DMS 273 (cell line): Measurements from ENCODE around the gene ARFIP1.

Source experiments
- DNase-seq: peaks from one replicate; lab custom pipeline; 2025; ENCODE audit not compliant: unreplicated experiment; lab: John Stamatoyannopoulos, UW

The ARFIP1 gene

DNA sequence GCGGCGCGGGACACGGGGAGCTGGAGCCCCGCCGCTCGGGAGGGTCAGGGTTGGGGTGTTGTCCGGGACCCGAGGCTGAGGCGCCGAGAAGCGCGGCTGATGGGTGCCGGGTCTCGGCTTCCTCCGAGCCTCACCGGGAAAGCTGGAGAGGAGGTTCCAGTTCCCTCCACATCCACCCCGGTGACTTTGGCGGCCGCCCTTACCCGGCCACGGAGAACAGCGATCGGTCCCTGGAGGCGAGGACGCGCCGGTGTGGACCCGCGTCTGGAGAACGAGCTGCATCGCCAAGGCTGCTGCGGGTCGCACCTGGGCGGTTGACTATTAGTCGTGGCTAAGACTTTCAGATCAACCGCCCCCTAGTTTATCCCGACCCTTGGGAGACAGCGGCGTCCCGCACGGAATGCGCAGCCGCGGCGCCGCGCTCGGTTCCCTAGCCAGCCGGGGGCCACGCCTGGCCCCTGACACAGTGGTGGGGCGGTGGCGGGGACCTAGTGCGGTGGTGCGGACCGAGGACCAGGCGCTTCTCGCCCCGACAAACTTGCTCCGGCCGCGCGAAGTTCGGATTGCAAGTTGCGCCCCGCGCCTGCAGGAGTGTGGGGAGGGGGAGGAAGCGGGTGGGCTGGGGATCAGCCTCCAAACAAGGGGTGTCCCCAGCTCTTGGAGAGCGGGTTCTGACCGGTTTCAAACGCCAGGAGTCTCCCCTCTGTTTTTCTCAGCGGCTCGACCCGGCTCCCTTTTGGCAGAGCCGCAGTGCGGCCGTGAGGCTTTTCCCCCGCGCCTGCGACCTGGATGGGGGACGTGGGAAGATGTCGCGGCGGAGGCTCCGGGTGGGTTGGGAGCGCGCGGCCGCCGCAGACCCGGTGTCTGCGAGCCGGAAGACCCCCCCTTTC lies 156.9 kb downstream of the ARFIP1 start:
- peak; percentile 72 for DNase-seq

DNA sequence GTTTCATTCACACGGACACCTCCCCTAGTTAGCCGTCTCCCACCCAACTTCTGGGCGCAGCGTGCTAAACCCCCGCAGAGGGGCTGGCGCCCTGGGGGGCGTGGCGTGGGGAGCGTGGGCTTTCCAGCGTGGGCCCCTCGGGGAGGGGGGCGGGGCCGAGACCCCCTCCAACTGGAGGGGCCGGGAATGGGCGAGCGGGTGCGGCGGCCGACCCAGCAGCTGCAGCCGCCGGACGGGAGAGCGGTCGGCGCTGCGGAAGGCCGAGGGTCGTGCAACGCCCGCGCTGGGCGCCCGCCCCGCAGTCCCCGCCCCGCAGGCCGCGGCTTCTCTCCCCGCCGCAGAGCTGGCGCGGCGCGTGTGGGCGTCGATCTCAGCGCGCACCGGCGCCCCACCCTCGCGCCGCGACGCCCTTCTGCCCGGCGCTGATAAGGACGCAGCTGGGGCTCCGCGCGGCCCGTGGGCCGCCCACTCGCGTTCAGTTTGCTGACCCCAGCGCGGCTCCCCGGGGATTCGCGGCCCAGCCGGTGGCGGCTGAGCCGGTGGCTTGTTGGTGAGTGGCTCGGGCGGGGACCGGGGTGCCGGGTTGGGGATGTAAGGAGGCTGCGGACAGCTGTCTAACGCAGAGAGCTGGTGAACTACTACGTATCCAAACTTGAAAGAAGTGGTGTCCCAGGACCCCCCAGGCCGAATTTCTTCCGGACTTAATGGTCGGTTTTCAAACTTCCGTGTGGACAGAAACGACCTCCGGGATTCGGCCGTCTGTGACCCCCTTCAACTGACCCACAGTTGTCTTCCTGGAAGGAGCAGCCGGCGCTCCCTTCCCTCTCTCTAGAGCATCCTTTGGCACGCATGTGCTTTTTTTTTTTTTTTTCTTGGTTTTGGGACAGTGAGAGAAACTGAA lies 157.8 kb downstream of the ARFIP1 start:
- peak; percentile 59 for DNase-seq

DNA sequence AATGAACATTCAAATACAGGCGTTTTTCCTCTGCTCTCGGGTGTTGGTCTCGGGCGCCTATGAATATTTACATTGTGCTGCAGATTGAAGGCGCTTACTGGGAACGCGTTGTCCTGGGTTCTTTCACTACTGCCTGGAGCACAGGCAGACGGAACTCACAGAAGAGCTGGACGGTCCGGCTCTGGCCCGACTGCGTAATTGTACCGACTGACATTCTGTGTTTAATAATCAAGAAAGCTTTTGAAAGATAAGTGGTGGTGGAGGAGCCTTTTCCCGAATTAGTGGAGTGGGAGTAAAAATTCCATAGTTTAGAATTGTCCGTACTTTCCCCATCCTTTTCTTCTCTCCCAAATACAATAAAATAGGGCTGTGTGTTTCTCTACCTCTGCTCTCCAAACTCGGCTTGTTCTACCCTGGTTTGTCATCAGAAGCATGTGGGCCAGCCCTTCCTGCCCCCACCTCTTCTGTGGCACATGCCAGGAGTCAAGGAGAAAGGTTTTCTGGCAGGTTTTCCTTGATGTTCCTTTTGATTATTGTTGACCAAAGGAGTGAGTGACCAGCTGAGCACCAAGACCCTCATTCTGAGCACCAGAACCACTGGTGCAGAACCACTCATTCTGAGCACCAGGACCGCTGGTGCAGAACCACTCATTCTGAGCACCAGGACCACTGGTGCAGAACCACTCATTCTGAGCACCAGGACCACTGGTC lies 158.6 kb downstream of the ARFIP1 start:
- peak; percentile 6 for DNase-seq

DNA sequence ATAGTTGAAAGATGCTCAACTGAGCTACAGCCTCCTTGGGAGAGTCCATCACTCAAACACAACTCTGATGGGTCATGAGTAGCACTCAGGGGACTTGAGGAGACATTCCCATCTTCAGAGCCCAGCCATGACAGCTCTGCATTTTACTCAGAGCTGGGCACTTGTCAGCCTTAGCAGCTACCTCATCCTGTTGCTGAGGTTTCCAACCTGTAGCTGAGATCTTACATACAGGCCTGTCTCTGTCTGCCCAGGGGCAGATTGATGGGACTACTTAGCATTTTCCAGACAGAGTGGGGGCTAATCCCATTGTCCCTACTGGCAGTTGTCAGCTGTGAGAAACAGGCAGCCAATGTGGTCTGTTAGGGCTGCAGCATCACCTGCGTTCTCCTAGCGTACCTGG lies 159.9 kb downstream of the ARFIP1 start:
- DNase-seq = no peak

GRCh38 chr4:152940461-152940860 lies 160.7 kb downstream of the ARFIP1 start:
- DNase-seq = no peak

DNA sequence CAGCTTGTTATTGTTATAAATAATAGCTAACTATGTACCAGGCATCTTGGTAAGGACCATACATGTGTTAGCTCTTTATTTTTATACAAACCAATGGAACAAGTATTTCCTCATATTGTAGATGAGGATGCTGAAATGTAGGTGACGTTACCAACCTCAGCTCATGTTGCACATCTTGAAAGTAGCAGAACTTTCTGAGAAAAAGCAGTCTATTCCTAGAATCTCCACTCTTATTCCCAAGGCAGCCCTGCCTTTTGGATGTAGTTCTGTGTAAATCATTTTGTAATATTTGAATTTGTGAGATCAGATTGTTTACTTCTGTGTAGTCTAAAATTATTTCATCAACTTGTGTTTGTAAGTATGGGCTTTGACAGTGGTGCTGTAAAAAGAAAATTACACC lies 161.7 kb downstream of the ARFIP1 start:
- DNase-seq = no peak

DNA sequence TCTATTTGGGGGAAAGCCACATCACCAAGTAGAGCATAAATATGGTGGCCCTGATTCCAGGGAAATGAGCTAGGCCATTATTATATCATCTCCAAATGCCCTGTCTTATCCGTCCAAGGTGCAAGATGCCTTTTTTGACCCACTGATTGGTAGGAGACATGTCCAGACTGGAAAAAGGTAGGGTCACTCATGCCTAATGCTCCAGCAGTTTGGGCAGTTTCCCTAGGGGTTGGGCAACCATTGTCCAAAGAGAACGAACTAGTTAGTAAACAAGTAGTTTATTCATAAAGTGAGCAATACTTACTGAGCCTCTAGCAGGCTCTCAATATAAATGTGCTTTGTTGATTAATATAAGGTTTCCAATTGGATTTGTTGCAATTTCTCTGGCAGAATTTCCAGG lies 162.6 kb downstream of the ARFIP1 start:
- no peak for DNase-seq

DNA sequence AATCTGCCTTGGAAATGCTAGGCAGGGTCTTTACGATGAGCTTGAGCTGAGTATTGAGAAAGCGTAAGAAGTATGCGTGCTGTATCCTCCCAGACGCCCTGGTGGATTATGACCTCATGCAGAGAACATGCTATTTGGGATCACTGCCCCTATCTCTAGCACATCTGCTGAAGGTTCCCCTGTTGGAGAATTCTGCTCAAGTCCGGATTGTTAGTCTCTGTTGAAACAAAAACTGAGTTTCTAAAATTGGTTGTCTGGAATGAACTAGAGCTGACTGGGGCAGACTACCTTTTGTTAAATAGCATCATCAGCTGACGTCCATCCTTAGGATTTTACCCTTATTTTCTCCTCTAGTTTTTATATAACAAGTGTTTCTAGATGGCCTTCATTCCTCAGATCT lies 163.9 kb downstream of the ARFIP1 start:
- no peak for DNase-seq

DNA sequence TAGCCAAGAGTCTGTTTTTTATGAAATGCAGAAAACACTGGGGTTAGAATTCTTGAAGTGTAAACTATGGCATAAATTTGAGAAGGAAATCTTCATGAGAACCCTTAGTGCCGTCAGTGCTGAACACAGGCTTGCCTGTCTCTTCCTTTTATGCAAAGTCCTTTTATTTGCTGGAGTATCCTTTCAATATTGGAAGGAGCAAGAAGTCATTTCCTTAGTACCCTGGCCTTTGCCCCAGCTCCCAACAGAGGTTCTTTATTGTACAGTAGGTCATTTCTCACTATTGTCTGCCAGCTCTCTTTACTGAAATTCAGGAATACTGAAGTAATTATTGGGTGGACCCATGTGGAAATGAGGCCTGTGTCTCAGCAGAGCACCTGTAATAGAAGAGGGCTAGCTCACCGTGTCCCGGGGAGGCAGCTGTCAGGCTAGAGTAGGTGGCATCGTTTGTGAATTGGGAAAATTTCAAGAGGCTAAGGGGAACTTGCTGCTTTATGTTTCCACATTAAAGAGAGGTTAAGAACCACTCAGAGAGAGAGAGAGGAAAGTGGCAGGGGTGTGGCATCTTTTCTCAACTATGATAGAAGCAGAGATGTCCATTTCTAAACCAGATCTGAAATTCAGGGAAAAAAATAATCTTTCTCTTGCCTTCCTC lies 165.0 kb downstream of the ARFIP1 start:
- DNase-seq = no peak

GRCh38 chr4:152945639-152946038 lies 165.9 kb downstream of the ARFIP1 start:
- DNase-seq = no peak

DNA sequence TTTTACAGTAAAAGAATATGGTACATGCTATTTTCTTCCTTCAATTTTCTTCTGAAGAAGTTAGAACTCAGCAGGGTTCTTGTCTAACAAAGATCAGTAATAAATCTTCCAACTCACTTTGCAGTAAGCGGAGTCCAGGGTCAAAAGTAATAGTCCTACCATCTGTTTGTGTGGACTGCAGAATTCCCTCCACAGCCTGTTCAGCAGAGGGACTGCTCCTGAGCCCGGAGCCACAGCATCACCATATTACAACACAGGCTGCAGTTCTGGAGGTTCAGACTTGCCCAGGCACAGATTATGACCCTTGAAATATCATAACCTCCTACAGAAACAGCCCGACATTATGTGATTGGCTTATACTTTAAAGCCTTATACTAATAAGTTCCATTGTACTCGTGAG lies 166.7 kb downstream of the ARFIP1 start:
- DNase-seq = peak; percentile 4

DNA sequence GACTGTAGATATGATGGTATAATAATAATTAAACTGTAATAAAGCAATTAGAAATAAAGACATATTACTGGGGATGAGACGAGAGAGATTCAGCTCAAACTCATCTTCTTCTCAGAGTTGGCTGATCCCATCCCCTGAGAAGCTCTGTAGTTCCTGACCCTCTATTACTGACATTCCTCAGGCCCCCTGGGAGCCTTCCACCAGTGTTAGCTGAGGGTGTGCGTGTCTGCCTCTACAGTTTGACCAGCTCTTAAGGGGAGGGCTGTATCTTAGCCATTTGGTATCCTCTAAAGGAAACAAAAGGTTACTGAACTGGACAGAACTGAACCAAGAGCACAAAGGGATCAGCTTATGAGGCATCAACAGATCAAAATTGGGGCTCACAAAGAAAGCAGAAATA lies 167.6 kb downstream of the ARFIP1 start:
- DNase-seq = no peak

DNA sequence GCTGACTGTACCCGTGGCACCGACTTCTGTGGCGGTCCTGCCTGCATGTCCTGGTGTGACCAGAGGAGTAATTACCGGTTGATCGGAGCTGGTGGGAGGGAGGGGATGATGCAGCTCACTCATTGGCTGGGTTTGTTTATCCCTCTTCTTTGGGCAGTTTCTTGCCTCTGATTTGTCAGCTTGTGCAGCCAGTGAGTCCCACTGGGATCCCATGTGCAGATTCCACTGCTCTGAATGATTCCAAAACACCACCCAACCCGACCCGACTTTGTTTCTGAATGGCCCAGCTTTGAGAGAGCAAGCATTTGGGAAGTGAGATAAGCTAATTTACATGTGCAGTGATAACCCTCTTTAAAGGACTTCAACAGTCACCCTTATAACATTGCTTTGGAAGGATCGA lies 170.2 kb downstream of the ARFIP1 start:
- no peak for DNase-seq

DNA sequence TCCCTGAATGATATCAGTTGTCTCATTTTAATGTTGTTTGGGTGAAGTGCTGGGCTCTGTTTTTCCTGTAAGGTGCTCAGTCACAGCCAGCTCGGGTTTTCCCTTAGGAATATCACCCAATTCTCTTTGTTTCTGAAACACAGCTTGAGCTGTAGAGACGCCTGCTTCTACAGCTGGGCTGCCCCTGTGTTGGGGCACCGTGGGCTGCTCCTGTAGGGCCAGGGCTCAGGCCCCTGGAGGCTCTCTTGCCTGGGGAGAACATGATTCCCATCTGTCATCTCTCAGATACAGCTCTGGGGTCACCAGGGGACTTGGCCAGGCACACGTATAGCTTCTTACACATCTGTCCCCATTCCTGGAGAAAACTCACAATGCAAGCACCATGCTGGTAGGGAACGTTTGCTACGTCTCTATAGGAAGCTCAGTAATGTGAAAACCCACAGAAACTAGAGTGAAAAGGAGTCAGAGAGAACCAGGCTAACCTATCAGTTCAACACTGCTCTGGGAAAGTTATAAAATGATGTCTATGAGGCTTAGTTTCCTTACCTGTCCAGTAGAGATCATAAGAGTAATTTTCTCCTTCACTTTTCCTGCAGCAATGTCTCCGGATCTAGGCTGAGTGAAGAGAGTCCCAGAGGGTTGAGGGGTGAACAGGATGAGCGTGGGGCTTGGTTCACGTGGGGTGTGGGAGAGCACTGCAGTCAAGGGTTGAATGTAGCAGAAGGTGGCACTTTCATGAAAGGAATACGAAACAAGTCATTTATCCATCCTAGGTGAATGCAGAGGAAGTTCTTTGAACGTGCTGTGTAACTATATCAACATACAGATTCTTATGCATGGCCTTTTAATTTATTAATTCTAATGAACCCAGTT lies 170.9 kb downstream of the ARFIP1 start:
- DNase-seq = peak; percentile 7

DNA sequence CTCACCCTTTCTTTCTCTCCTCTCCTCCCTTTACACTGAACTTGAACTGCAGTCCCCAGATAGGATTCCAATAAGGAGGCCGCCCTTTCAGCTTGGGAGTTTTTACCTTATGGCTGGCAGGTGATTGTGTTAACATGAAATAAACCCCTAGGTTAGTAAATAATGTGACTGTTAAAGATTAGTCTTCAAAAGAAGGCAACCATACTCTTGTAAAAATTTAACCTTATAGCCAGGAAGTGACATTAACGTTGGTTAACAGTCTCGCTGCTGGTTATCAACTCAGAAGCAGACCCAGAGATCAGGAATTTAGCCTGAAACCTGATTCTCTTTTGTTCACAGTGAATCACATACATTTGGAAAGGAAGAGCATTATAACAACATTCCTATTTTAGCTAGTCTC lies 171.6 kb downstream of the ARFIP1 start:
- no peak for DNase-seq

DNA sequence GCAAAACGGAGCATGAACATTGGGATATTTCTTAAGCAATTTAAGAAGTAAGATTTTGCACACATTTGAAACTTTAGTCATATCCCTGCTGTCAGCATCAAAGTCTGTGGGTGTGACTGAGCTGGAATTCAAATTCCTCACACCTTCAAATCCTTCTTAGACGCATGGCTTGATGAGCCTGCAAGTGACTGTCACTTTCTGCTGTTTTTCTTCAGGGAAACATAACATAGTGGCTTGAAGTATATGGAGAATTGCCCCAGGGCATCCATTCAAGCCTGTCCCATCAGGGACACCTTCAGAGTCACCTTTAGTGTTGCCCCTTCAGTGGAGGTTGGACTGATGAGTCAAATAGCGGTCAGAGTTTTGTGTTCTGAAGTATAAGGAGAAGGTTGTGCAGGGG lies 173.8 kb downstream of the ARFIP1 start:
- no peak for DNase-seq

- DNase-seq = no peak
Observed at GRCh38 chr4:152954741-152955140, 175.0 kb downstream of the ARFIP1 start.

DNA sequence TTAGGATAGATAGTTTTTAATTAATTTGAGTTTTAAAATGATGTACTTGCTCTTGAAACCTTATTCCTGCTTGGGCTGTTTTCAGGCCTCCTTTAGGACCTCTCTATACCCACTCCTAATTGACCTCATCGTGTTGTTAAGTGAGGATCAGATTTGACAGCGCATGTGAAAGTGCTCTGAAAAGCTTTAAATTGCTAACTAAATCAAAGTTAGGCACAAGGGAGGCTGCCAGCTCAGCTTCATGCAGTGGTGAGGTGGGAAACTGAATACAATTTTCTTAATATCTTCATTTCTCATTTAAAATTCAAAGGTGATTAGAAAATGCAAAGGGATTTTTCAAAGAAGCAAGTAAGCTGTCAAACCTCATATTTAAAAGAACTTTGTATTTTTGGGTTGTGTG lies 176.4 kb downstream of the ARFIP1 start:
- no peak for DNase-seq

GRCh38 chr4:152956650-152957436 lies 177.1 kb downstream of the ARFIP1 start:
- no peak for DNase-seq
